Measurements from ENCODE around the gene KIF2A. TPM values are rescaled to one million over a fixed set of nuclear protein-coding genes. Genes with fewer than 3 reads are reported as not detected.

KIF2A gene
- total and polyA plus RNA-seq, 2 of the 8 experiments (the other 6 are each of a cell fraction or from before 2014, with no cell fraction given): 18.4 to 97.1 TPM

DNA sequence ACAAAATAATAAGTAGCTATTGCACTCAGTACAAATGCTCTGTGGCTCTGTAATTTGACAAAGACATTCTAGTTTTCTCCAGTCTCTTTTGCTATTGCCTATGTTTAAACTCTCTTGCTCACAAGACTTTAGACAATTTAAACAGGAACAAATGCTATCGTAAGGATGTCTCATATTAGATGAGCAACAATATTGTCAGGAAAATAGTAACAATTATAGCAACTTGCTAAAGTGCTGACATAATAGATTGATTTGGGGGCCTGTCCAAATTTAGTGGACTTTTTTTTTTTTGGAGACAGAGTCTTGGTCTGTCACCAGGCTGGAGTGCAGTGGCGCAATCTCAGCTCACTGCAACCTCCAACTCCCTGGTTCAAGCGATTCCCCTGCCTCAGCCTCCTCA is 11.8 kb downstream of the KIF2A start:
- no peak overlapping the region for H4K91ac ChIP-seq (replicated peaks; ENCODE audit: insufficient read length, low read length)
- H2AK5ac ChIP-seq (ENCODE audit: low read depth, low read length): no peak overlapping the region
- no peak overlapping the region for H3K9ac ChIP-seq (replicated peaks in 1 of 4; ENCODE audit: extremely low read depth in 1 of 4, low read depth in 3 of 4, low read length in 3 of 4)
- no peak overlapping the region for H3K14ac ChIP-seq (ENCODE audit: insufficient read length)
- H2BK15ac ChIP-seq (ENCODE audit: low read length): no peak overlapping the region
- no peak overlapping the region for H2BK5ac ChIP-seq (ENCODE audit: low read depth, low read length)
- no peaks in the 10 kb centered on the region for H3K27me3 ChIP-seq (replicated peaks in 1 of 4; ENCODE audit: control insufficient read depth in 3 of 4, extremely low read depth in 1 of 4, insufficient read depth in 3 of 4, low read length in 3 of 4)
- H3K4me3 ChIP-seq (ENCODE audit: extremely low read depth in 1 of 4, insufficient read depth in 2 of 4, low read depth in 3 of 4, low read length in 4 of 4): no peak overlapping the region
- no peaks in the 10 kb centered on the region for H3K23me2 ChIP-seq (ENCODE audit: low read depth, low read length)
- WGBS, 2 experiments (ENCODE audit: extremely low coverage in 1 of 2, insufficient coverage in 1 of 2, insufficient read length in 1 of 2, insufficient replicate concordance in 2 of 2, low coverage in 1 of 2, low lambda C conversion rate in 2 of 2, missing lambda C conversion rate in 1 of 2): 90% methylated on average over 3 of the region's 3 CpGs; no CpG with 5 or more reads in 1 of the 2 experiments
- no peak overlapping the region for H2AFZ ChIP-seq (ENCODE audit: low read length)
- CTCF ChIA-PET (ENCODE audit: partially characterized antibody): interaction anchor here (1.1 to 1.3 kb wide), 2 partner anchors 23 to 26 kb away, joined by 3 to 4 read pairs; no protein-coding TSS in a partner anchor
- H3K23ac ChIP-seq (ENCODE audit: insufficient read length): no peak overlapping the region
- DNase-seq (ENCODE audit: low read depth in 1 of 2, low spot score in 2 of 2) (no peak), FAIRE-seq (no peak)
- H3K9me3 ChIP-seq (ENCODE audit: insufficient read depth in 2 of 2, low read depth in 1 of 2, low read length in 1 of 2): no peaks in the 10 kb centered on the region
- H3K4me1 ChIP-seq (replicated peaks in 1 of 4; ENCODE audit: control insufficient read depth in 3 of 4, insufficient read depth in 4 of 4, low read length in 3 of 4): peaks cover 0 to 3% (median 0%) of the 10 kb centered on the region in 4 experiments; a peak in 3 of 7 replicates
- H3K27ac ChIP-seq (ENCODE audit: low read depth, low read length): no peak overlapping the region
- H2BK20ac ChIP-seq (ENCODE audit: low read length): no peak overlapping the region
- POLR2A ChIA-PET (ENCODE audit: partially characterized antibody): no interaction called here
- no peak overlapping the region for H3K4me2 ChIP-seq (ENCODE audit: insufficient read depth in 1 of 2, low read depth in 2 of 2, low read length in 2 of 2)
- no peak overlapping the region for H3K18ac ChIP-seq (ENCODE audit: extremely low read depth, low read length)
- no peaks in the 10 kb centered on the region for H3K36me3 ChIP-seq (ENCODE audit: control insufficient read depth in 2 of 4, insufficient read depth in 4 of 4, low read length in 3 of 4)
- no peak overlapping the region for H2BK120ac ChIP-seq (replicated peaks; ENCODE audit: low read depth, low read length)
- peaks cover 11 to 15% of the 10 kb centered on the region in 2 experiments for H4K20me1 ChIP-seq (replicated peaks in 1 of 2; ENCODE audit: control insufficient read depth in 1 of 2, insufficient read depth in 2 of 2, low read length in 2 of 2)
- no peak overlapping the region for H3K56ac ChIP-seq (replicated peaks; ENCODE audit: insufficient read length, low read depth, low read length)
- peaks cover 16 to 99% of the 10 kb centered on the region in 2 experiments for H3K79me2 ChIP-seq (ENCODE audit: control insufficient read depth in 1 of 2, insufficient read depth in 2 of 2, low read length in 2 of 2)
- no peak overlapping the region for H3K4ac ChIP-seq (replicated peaks; ENCODE audit: insufficient read length, low read depth, low read length)
- no peak overlapping the region for H4K8ac ChIP-seq (ENCODE audit: extremely low read depth, insufficient read depth, low read length)
- H4K5ac ChIP-seq (ENCODE audit: insufficient read length, low read depth, low read length): no peak overlapping the region
- no peaks in the 10 kb centered on the region; the same call in 1 of the 2 replicates for H3K79me1 ChIP-seq (ENCODE audit: low read depth, low read length)
- no peak overlapping the region for H2BK12ac ChIP-seq (ENCODE audit: low read depth, low read length)
- TF ChIP-seq FOSL1 (IDR thresholded peaks at IDR 0.05; ENCODE audit: insufficient read depth, low read depth, low read length) (no peak), SIX5 (IDR thresholded peaks at IDR 0.05; ENCODE audit: low read depth, low read length) (no peak), KDM5A (IDR thresholded peaks at IDR 0.05; ENCODE audit: low read length) (no peak), JUN (IDR thresholded peaks at IDR 0.05; ENCODE audit: low read depth, low read length) (no peak), RAD21 (IDR thresholded peaks at IDR 0.05 in 1 of 2, conservative IDR thresholded peaks at IDR 0.05 in 1 of 2; ENCODE audit: low read depth in 2 of 2, low read length in 2 of 2) (no peak), CBX5 (IDR thresholded peaks at IDR 0.05; ENCODE audit: low read depth, low read length) (no peak), BRCA1 (IDR thresholded peaks at IDR 0.05; ENCODE audit: low read depth, low read length) (no peak), PHF8 (conservative IDR thresholded peaks at IDR 0.05; ENCODE audit: low read depth, low read length) (no peak), POLR2A (IDR thresholded peaks at IDR 0.05; ENCODE audit: control extremely low read depth in 1 of 2, low read depth in 2 of 2, low read length in 2 of 2) (no peak), RBBP5 (IDR thresholded peaks at IDR 0.05; ENCODE audit: borderline replicate concordance, low read depth, low read length) (no peak), SUZ12 (IDR thresholded peaks at IDR 0.05; ENCODE audit: low read length) (no peak), BCL11A (IDR thresholded peaks at IDR 0.05; ENCODE audit: low read depth in 2 of 2, low read length in 2 of 2) (no peak), EGR1 (IDR thresholded peaks at IDR 0.05; ENCODE audit: borderline replicate concordance, low read depth, low read length) (no peak), HDAC6 (IDR thresholded peaks at IDR 0.05; ENCODE audit: low read depth, low read length) (no peak), SP1 (IDR thresholded peaks at IDR 0.05; ENCODE audit: low read depth, low read length) (no peak), SP2 (IDR thresholded peaks at IDR 0.05; ENCODE audit: low read length) (no peak)

Data from H1 (cell line).